NAMALWA (cell line): Measurements from ENCODE around the gene SLC26A9.

Experiments
- DNase-seq: peaks from one replicate; pipeline ENCODE4 v3.0.0-alpha.2; 2015; ENCODE audit warnings: low spot score

The SLC26A9 gene, protein sequence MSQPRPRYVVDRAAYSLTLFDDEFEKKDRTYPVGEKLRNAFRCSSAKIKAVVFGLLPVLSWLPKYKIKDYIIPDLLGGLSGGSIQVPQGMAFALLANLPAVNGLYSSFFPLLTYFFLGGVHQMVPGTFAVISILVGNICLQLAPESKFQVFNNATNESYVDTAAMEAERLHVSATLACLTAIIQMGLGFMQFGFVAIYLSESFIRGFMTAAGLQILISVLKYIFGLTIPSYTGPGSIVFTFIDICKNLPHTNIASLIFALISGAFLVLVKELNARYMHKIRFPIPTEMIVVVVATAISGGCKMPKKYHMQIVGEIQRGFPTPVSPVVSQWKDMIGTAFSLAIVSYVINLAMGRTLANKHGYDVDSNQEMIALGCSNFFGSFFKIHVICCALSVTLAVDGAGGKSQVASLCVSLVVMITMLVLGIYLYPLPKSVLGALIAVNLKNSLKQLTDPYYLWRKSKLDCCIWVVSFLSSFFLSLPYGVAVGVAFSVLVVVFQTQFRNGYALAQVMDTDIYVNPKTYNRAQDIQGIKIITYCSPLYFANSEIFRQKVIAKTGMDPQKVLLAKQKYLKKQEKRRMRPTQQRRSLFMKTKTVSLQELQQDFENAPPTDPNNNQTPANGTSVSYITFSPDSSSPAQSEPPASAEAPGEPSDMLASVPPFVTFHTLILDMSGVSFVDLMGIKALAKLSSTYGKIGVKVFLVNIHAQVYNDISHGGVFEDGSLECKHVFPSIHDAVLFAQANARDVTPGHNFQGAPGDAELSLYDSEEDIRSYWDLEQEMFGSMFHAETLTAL

DNA sequence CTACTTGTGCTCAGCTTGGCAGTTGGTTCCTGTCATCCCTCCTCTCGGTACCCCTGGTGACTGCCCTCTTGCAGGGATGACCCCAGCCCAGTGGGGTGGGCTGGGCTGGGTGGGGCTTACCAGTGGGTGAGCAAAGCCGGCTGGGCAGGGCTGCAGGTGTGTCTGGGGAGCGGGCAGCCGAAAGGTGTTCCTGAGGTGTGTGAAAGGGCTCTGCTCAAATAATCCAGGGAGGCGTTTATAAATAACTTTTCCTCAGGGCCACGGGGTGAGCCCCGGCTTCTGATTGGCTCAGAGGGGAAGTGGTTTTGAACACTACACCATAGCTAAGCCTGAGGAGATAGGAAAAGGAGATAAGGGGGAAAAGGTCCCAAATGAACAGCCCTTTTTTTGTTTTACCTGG is at the start of gene SLC26A9:
SLC26A9 (minus strand) TSS at position 212 of the 400 bp plus-strand sequence. CDS start 7,636 bp downstream, outside the sequence.
- DNase-seq: no peak

DNA sequence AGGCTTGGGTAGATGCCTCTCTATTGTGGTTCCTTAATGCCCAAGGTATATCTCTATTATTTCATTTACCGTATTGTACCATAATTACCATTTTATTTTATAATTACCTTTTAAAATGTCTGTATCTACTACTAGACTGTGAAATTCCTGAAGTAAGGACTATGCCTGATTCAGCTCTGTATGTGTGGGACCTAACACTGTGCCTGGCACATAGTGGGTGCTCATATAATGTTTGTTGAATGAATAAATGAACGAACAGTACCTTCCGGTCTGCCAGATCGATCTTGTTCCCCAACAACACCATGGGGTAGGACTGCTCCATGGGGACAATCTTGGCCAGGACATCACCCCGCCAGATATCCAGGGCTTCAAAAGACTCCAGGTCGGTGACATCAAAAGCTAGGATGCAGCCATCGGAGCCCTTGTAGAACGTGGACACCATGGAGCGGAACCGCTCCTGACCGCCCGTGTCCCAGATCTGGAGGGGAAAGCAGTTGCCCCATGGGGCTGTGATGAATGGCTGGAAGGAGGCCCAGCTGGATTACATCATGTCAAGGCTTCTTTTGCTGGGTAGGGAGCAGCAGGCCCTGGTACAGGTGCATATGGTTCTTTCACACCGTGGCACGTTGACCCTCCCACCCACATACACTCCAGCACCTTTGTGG is 49.1 kb upstream of the SLC26A9 start:
- no peak for DNase-seq

DNA sequence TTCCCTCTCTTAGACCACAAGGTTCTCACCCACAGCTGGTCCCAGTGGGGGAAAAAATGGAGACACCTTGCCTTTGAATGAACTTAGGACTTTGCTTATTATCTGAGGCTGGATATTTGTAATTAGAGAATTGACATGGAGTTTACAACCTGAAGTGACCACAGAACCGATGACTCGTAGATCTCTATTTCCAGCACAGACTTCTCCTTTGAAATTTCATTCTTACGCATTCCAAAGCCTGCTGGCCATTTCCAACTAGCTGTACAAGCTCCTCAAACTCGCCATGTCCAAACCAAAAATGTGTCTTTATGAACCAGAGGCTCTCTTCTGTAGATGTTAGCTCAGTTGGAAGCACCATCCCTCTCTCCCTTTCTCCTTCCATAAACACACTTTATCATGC is 48.0 kb upstream of the SLC26A9 start:
- no peak for DNase-seq

- no peak for DNase-seq
These were observed 47.0 kb upstream of the SLC26A9 start for GRCh38 chr1:205990226-205990625.

- no peak for DNase-seq
These were observed 46.5 kb upstream of the SLC26A9 start for GRCh38 chr1:205989786-205990185.

- no peak for DNase-seq
These were observed 45.3 kb upstream of the SLC26A9 start for GRCh38 chr1:205988585-205988995.

DNA sequence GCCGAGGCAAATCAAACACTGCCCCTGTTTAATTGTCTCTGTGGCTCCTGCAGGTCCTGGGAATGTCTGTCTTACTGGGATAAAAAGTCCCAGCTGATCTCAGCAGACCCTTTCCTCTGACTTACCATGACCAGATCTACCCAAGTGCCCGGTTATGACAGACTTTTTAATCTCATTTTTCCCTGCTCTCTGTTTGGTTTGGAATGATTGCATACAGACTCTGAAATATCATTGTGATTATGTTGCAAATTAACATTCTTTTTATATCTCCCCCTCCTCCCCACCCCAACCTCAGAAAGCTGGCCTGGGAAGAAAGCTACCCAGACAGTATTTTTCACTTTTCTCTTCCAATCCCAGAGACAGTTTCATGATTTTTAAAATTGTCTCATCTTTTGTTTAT is 43.6 kb upstream of the SLC26A9 start:
- no peak for DNase-seq

DNA sequence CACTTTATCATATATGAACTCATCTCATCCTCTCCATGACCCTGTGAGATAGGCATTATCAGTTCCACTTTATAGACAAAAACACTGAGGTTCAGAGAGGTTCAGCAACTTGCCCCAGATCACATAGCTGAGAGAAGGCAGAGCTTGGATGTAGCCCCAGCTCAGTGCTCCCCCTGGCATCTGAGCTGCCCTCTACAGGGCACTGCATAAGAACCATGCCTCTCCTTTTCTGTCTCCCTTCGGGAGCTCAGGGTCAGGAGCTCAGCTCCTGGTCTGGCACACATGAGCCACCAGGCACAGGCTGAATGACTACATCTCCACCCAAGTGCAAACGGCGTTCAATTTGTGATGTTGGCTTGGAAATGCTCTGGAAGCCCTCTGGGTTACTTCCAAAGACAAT is 43.0 kb upstream of the SLC26A9 start:
- DNase-seq: peak; percentile 20

DNA sequence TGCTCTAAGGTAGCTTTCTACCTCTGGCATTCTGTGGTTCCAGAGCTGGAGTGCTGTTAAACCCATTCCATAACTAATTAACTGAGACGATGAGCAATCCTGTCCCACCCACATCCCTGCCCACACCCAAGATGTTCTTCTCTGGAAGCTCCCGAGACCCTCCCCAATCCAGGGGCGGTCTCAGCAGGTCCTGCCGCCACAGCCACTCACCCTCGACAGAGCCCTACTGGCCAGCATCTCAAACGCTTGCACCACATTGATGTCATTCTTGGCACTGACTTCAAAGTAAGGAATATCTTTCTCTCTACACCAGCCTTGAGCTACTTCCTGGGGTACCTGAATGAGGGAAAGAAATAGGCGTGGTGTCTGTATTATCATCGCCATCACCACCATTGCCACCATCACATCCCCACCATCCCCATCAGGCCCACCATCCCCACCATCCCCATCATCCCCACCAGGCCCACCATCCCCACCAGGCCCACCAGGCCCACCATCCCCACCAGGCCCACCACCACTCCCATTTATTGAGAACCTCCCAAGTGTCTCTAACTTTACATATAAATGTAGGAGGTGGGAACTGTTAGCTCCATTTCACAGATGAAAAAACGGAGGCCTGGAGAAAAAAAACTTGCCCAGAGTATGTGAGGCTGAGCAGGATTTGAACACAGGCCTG is 42.2 kb upstream of the SLC26A9 start:
- DNase-seq: no peak

DNA sequence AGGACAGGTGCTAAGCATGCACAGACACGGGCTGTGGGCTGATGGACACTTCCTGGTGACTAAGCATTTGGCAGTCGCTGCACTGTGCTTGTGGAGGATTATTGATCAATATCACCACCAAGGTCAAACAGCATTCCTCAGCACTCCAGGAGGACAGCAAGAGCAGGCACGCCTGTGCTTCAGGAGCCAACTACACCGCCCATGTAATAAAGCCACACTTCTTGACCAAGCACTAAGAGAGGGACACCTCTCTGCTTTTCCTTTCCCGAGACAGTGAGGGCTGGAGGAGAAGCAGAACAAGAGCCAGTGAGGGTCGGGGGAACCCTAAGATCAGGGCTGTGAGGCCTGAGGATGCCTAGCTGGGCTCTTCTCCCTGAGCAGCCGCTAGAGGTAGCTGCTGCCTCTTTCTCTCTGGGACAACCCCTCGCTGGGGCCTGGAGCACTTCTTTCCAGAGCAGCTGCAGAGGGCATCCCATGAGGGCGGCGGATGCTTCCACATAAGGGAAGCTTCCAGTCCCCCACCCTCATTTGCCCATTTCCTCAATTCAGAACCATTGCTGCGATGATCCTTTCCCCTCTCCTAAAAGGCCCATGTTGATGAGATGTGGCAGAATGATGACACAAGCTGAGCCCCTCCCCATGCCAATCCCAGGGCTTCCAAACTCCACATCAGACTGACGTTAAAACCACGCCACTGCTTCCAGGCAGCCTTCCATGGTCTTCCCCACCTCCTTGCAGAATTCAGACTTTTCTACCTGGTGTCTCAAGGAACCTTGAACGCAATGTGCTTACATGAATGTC is 40.9 kb upstream of the SLC26A9 start:
- peak; percentile 38 for DNase-seq

DNA sequence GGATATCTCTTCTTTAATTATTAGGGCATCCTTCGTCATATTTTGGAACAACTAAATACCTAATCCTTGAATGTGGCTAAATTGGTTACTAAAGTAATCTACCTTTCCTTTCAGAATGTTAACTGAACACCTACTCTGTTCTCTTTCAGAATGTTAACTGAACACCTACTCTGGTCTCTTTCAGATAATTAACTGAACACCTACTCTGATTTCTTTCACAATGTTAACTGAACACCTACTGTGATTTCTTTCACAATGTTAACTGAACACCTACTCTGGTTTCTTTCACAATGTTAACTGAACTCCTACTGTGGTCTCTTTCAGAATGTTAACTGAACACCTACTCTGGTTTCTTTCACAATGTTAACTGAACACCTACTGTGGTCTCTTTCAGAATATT is 38.0 kb upstream of the SLC26A9 start:
- no peak for DNase-seq

DNA sequence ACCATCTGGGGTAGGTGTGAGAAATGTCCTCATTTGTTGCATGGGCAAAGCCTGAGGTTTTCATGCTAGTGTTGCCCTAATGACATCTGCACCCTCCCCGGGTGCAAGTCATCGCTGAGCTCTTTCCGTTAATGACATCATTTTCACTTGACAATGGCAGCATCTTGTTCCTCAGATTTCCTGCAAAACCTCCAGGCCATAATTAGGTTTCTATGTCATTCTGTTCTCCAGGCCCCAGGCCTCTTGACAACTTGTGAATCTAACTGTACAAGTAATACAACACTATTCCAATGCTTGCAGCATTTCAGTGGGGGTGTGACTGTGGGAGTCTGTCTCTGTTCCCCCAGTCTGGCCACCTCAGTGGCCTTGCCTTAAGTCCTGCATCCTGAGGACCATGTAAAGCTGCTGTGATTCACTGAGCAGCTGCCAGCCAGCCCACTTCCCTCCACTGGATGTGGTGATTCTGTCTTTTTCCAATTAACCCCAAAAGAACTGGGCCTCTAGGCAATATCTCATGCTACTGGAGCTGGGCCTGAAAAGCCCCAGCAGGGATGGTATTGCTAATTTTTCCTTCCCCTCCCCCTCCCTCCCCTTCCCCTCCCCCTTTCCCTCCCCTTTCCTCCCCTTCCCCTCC is 37.1 kb upstream of the SLC26A9 start:
- DNase-seq: no peak

- no peak for DNase-seq
These were observed 36.0 kb upstream of the SLC26A9 start for GRCh38 chr1:205979301-205979700.

GRCh38 chr1:205978676-205979075 is 35.4 kb upstream of the SLC26A9 start:
- DNase-seq: no peak

- peak; percentile 88 for DNase-seq
These were observed 34.3 kb upstream of the SLC26A9 start for GRCh38 chr1:205977402-205978014.

- no peak for DNase-seq
These were observed 33.6 kb upstream of the SLC26A9 start for GRCh38 chr1:205976708-205977401.

GRCh38 chr1:205976036-205976435 is 32.8 kb upstream of the SLC26A9 start:
- no peak for DNase-seq

DNA sequence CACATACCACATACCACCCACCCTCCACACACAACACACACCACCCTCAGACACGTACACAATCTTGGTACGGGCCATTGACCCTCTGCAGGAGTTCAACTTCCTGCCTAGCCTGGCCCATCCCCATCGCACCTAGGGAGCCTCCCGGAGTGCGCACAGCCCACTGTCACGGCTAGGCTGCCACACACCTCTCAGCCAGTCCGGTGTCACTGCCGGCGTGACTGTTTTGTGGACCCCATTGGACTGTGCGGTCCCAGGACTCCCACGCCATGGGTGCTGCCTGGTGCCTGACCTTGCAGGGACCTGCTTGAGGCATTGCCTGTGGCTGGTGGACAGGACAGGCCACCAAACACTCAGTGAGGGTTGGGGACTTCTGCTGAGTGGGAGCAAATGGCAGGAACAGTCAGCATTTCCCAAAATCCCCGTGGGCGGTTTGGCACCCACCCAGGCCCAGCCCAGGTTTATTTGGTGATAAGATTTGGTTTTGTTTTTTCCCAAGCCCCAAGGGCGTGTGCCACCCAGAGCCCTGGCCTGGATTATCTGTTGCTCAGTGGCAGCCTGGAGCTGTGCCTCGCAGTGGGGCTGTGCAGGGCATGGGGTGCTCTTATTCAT is 32.2 kb upstream of the SLC26A9 start:
- DNase-seq: no peak

- DNase-seq: no peak
These were observed 31.5 kb upstream of the SLC26A9 start for GRCh38 chr1:205974712-205975111.
